Activated T-helper 2 cell treated with anti-CD3 and anti-CD28 coated beads, Interferon-gamma antibody, Interleukin-2, Interleukin-4, amounts not matched to agents 10 μg/mL and 5 μg/mL and 100 μg/mL, durations not matched to agents 14 hours and 24 hours and 36 hours (primary cell): ENCODE data around the gene ZBTB20. TPM values are rescaled to one million over a fixed set of nuclear protein-coding genes. Genes with fewer than 3 reads are reported as not detected.

Source experiments
- DNase-seq: peaks from one replicate; pipeline ENCODE4 v3.0.0; 2021; ENCODE audit warnings: low spot score
- H3K27ac Mint-ChIP-seq: one replicate; pipeline ENCODE4 v1.8.0; 2021; ENCODE audit warnings: mixed read lengths
- H3K27me3 Mint-ChIP-seq: one replicate; pipeline ENCODE4 v1.8.0; 2021; ENCODE audit warnings: low read depth, mixed read lengths
- H3K36me3 Mint-ChIP-seq: one replicate; pipeline ENCODE4 v1.8.0; 2021; ENCODE audit warnings: low read depth, mixed read lengths
- H3K4me1 Mint-ChIP-seq: one replicate; pipeline ENCODE4 v1.8.0; 2021; ENCODE audit warnings: low read depth, mixed read lengths
- H3K4me3 Mint-ChIP-seq: one replicate; pipeline ENCODE4 v1.8.0; 2021; ENCODE audit warnings: low read depth, mild to moderate bottlenecking, moderate library complexity, mixed read lengths
- H3K9me3 Mint-ChIP-seq: one replicate; pipeline ENCODE4 v1.8.0; 2021; ENCODE audit warnings: mixed read lengths
- intact Hi-C: fragments of 100-400 bp; cut with micrococcal nuclease; formaldehyde crosslinking; loops from one replicate; pipeline ENCODE4 v1.15.1; 2023
- total RNA-seq: library from RNA; stranded (reverse); gene quantifications from 2 replicates; pipeline ENCODE4 v1.2.3, GENCODE V29; 2022

The ZBTB20 gene
- total RNA-seq, 1 donor from 2014 or later, result 3.3 TPM

GRCh38 chr3:114958930-114959329, 188.2 kb downstream of the ZBTB20 start:
- Mint-ChIP-seq H3K27ac (no peak overlapping the region), H3K27me3 (no peaks in the 10 kb centered on the region), H3K9me3 (peaks cover 4% of the 10 kb centered on the region), H3K4me1 (no peaks in the 10 kb centered on the region), H3K4me3 (no peak overlapping the region), H3K36me3 (no peaks in the 10 kb centered on the region)
- intact Hi-C loops, result no loop called here
- no peak for DNase-seq

GRCh38 chr3:114953800-114954199, 193.3 kb downstream of the ZBTB20 start:
- H3K4me3 Mint-ChIP-seq, result no peak overlapping the region
- no peak for DNase-seq
- H3K27ac Mint-ChIP-seq, result no peak overlapping the region
- H3K9me3 Mint-ChIP-seq, result peaks cover 19% of the 10 kb centered on the region
- no peaks in the 10 kb centered on the region for H3K36me3 Mint-ChIP-seq
- intact Hi-C loops, result no loop called here
- no peaks in the 10 kb centered on the region for H3K4me1 Mint-ChIP-seq
- no peaks in the 10 kb centered on the region for H3K27me3 Mint-ChIP-seq

GRCh38 chr3:114953215-114953799, 193.8 kb downstream of the ZBTB20 start:
- Mint-ChIP-seq H3K27me3 (no peaks in the 10 kb centered on the region), H3K4me1 (no peaks in the 10 kb centered on the region), H3K36me3 (no peaks in the 10 kb centered on the region), H3K27ac (no peak overlapping the region), H3K9me3 (peaks cover 19% of the 10 kb centered on the region), H3K4me3 (no peak overlapping the region)
- DNase-seq, result no peak
- intact Hi-C loops, result no loop called here

- intact Hi-C loops, result no loop called here
- no peaks in the 10 kb centered on the region for H3K27me3 Mint-ChIP-seq
- DNase-seq, result no peak
- H3K27ac Mint-ChIP-seq, result no peak overlapping the region
- no peak overlapping the region for H3K4me3 Mint-ChIP-seq
- no peaks in the 10 kb centered on the region for H3K9me3 Mint-ChIP-seq
- no peaks in the 10 kb centered on the region for H3K4me1 Mint-ChIP-seq
- no peaks in the 10 kb centered on the region for H3K36me3 Mint-ChIP-seq
Measured at GRCh38 chr3:114942773-114943172, 204.3 kb downstream of the ZBTB20 start.

GRCh38 chr3:114941626-114942309, 205.3 kb downstream of the ZBTB20 start:
- Mint-ChIP-seq H3K36me3 (no peaks in the 10 kb centered on the region), H3K27me3 (no peaks in the 10 kb centered on the region), H3K4me1 (no peaks in the 10 kb centered on the region), H3K4me3 (no peak overlapping the region), H3K27ac (no peak overlapping the region), H3K9me3 (no peaks in the 10 kb centered on the region)
- intact Hi-C loops, result no loop called here
- no peak for DNase-seq

GRCh38 chr3:114939920-114940319, 207.2 kb downstream of the ZBTB20 start:
- Mint-ChIP-seq H3K4me1 (no peaks in the 10 kb centered on the region), H3K27me3 (no peaks in the 10 kb centered on the region), H3K27ac (no peak overlapping the region), H3K4me3 (no peak overlapping the region), H3K36me3 (no peaks in the 10 kb centered on the region), H3K9me3 (no peaks in the 10 kb centered on the region)
- intact Hi-C loops, result no loop called here
- no peak for DNase-seq

- H3K27me3 Mint-ChIP-seq, result no peaks in the 10 kb centered on the region
- H3K27ac Mint-ChIP-seq, result no peak overlapping the region
- H3K9me3 Mint-ChIP-seq, result no peaks in the 10 kb centered on the region
- H3K4me1 Mint-ChIP-seq, result peaks cover 4% of the 10 kb centered on the region
- intact Hi-C loops, result no loop called here
- DNase-seq, result no peak
- H3K36me3 Mint-ChIP-seq, result no peaks in the 10 kb centered on the region
- H3K4me3 Mint-ChIP-seq, result no peak overlapping the region
Measured at GRCh38 chr3:114933407-114933806, 213.7 kb downstream of the ZBTB20 start.

GRCh38 chr3:114929971-114930732, 216.9 kb downstream of the ZBTB20 start:
- Mint-ChIP-seq H3K27me3 (no peaks in the 10 kb centered on the region), H3K4me1 (peaks cover 4% of the 10 kb centered on the region), H3K4me3 (no peak overlapping the region), H3K36me3 (no peaks in the 10 kb centered on the region), H3K27ac (no peak overlapping the region), H3K9me3 (no peaks in the 10 kb centered on the region)
- intact Hi-C loops, result no loop called here
- DNase-seq, result no peak

- Mint-ChIP-seq H3K4me3 (no peak overlapping the region), H3K36me3 (no peaks in the 10 kb centered on the region), H3K27me3 (no peaks in the 10 kb centered on the region), H3K9me3 (no peaks in the 10 kb centered on the region), H3K4me1 (peaks cover 4% of the 10 kb centered on the region), H3K27ac (no peak overlapping the region)
- no peak for DNase-seq
- intact Hi-C loops, result no loop called here
Measured at GRCh38 chr3:114928989-114929640, 218.0 kb downstream of the ZBTB20 start.

- Mint-ChIP-seq H3K27ac (no peak overlapping the region), H3K4me1 (peaks cover 4% of the 10 kb centered on the region), H3K27me3 (no peaks in the 10 kb centered on the region), H3K9me3 (no peaks in the 10 kb centered on the region), H3K36me3 (no peaks in the 10 kb centered on the region), H3K4me3 (no peak overlapping the region)
- no peak for DNase-seq
- intact Hi-C loops, result no loop called here
Measured at GRCh38 chr3:114904633-114905032, 242.5 kb downstream of the ZBTB20 start.

- H3K9me3 Mint-ChIP-seq, result no peaks in the 10 kb centered on the region
- no peaks in the 10 kb centered on the region for H3K27me3 Mint-ChIP-seq
- no peaks in the 10 kb centered on the region for H3K36me3 Mint-ChIP-seq
- no peak overlapping the region for H3K27ac Mint-ChIP-seq
- DNase-seq, result no peak
- intact Hi-C loops, result no loop called here
- H3K4me3 Mint-ChIP-seq, result no peak overlapping the region
- H3K4me1 Mint-ChIP-seq, result peaks cover 4% of the 10 kb centered on the region
Measured at GRCh38 chr3:114903213-114903612, 243.9 kb downstream of the ZBTB20 start.

- Mint-ChIP-seq H3K4me3 (no peak overlapping the region), H3K36me3 (no peaks in the 10 kb centered on the region), H3K27ac (no peak overlapping the region), H3K27me3 (no peaks in the 10 kb centered on the region), H3K9me3 (no peaks in the 10 kb centered on the region), H3K4me1 (peaks cover 4% of the 10 kb centered on the region)
- intact Hi-C loops, result no loop called here
- no peak for DNase-seq
Measured at GRCh38 chr3:114902691-114903101, 244.4 kb downstream of the ZBTB20 start.

GRCh38 chr3:114900908-114901307, 246.2 kb downstream of the ZBTB20 start:
- no peak for DNase-seq
- no peaks in the 10 kb centered on the region for H3K36me3 Mint-ChIP-seq
- H3K4me3 Mint-ChIP-seq, result no peak overlapping the region
- no peak overlapping the region for H3K27ac Mint-ChIP-seq
- intact Hi-C loops, result no loop called here
- H3K9me3 Mint-ChIP-seq, result no peaks in the 10 kb centered on the region
- no peaks in the 10 kb centered on the region for H3K27me3 Mint-ChIP-seq
- peaks cover 4% of the 10 kb centered on the region for H3K4me1 Mint-ChIP-seq
